Renal cortical epithelial cell (primary cell): Measurements from ENCODE around the gene C11orf86. TPM values are rescaled to one million over a fixed set of nuclear protein-coding genes. Genes with fewer than 3 reads are reported as not detected.
"Not testable (repeated sequence)": the region's sequence is repeated elsewhere in the genome, so short reads cannot be mapped to it uniquely, and the experiment has no call there.

ENCODE experiments used
- DNase-seq: peaks from one replicate; pipeline ENCODE4 v3.0.0-alpha.2; 2011; ENCODE audit warnings: low read depth
- total RNA-seq: library from RNA; depleted of rRNA; stranded (reverse); fragments of >200 nt; gene quantifications from 2 replicates; pipeline ENCODE4 v1.2.3, GENCODE V29; 2014

The C11orf86 gene
- total RNA-seq, 1 donor from 2014 or later: not detected

DNA sequence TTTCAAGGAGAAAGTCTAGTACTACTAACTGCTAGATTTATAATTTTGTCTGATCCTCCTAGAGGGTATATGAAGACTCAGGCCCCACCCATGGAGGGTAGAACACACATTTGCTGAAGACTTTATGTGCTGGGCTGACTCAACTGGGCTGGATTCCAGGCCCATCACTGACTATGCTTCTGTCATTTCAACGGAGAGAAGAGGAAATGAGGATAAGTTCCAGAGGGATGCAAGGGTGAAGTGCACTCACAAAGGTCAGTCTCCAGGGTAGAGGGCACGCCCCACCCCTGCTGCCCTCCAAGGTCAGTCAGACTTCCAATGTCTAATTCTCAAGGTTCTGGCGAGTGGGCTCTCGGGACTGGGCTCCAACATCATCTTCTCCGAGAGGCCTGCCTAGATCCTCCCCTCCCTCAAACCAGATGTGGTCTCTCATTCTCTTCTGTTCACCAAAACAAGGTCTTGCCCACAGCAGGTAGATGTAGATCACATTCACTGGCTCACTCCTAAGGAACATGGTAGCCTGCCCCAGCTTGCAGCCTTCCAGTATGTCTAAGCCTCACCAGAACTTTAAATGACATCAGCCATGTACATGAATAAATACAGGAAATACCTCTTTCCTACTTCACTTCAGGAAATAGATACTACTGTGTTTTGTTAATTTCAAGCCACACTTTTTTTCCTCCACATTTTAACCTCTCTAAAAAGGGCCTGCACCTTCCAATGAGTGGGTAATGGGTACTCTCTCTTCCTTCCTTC is 7.3 kb upstream of the C11orf86 start:
- peak; percentile 44 for DNase-seq

DNA sequence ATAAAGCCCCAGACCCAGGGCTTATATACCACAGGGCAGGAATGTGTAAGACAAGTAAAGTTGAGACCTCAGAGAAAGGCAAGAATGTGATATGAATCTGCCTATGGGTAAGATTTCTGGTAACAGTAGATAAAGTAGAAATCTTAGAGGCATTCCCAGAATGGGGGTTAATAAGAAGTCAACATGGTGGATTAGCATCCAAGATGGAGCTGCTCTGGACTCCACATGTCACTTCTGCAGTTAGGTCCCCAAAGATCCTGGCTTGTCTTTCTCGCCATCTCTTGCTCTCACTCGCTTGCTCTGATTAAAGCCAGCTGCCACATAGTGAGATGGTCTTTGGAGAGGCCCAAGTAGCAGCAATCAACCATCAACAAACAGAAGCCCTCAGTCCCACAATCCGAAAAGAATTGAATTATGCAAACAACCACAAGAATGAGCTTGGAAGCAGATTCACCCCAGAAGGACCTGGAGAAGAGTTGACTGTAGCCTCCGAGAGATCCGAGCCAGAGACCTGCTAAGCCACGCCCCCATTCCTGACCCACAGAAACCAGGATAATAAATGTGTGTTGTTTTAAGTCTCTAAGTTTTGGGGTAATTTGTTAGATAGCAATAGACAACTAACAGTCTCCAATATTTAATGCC is 5.4 kb upstream of the C11orf86 start:
- peak; percentile 70 for DNase-seq

DNA sequence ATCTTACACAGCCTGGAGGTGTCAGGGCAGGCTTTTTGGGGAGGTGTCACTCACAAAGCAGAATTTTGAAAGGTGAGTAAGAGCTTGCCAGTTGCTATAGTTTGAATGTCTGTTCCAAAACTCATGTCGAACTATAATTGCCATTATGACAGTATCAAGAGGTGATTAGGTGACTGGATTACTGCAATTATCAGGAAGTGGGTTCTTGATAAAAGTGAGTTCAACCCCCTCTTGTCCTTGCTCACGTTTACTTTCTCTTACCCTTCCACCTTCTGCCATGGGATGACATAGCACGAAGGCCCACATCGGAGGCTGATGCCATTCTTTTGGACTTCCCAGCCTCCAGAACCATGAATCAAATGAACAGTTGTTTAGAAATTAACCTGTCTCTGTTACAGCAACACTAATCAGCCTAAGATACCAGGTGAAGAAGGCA is 4.7 kb upstream of the C11orf86 start:
- no peak for DNase-seq

DNA sequence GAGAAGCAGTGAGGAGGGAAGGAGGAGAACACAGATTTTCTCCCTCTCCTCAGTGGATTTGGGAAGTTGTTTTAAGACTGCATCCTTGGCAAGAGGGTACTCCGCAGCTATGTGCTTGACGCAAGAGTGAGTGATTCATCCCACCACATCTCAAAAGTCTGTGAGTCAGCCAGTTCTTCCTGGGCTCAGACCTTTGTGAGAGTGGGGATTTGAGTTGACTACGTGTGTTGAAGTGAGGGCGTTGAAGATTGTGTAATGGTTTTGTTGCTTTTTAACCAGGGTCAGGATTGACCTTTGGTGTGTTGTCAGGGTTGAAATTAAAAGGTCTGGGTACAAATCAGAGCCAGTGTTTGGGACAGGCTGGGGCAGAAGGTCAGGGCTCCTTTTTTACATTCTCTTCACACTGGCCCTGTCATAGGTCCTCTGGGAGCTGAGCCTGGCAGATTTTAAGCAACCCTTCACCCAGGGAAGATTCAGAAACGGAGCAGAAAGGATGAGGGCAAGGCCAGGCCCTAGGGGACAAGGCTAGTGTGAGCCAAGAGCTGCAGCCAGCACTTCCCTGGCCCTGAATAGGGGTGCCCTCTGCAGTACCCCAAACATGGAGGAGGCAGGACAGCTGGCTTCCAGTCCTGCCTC is 4.2 kb upstream of the C11orf86 start:
- peak; percentile 100 for DNase-seq

DNA sequence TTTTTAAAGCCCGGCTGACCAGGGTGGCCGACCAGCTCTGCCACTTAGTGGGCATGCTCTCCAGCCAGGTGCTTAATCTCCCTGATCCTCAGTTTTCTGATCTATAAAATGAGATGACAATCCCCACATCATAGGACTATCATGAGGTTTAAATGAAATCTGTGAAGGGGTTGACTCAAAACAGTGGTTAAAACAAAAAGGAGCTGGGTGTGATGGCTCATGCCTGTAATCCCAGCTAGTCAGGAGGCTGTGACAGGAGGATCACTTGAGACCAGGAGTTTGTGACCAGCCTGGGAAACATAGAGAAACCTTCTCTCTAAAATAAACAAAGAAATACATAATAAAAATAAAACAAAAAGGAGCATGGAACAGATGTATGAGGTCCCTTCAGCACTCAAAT is 3.6 kb upstream of the C11orf86 start:
- DNase-seq: no peak

DNA sequence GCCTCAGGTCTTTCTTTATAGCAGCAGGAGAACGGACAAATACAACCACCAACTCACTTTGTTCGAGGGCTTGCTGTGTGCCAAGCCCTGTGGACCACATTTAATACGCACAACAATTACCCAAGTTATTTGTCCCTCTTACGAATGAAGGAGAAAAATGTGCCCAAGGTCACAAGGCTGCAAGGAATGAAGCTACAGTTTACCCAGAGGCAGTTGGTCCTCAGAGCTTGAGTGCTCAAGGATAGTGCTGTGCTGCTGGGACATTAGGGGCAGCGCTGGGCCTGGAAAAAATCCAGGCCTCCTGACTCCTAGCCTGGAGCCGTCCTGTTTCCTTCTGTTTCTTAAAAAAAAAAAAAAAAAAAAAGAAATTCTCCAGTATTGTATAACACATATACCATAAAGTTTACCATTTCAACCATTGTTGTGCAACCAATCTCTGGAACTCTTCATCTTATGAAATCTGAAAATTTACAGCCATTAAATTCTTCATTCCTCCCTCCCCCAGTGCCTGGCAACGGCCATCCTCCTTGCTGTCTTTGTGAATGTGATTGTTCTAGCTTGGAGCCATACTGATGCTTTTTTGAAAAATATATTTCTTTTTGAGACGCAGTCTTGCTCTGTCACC is 1.0 kb upstream of the C11orf86 start:
- no peak for DNase-seq

DNA sequence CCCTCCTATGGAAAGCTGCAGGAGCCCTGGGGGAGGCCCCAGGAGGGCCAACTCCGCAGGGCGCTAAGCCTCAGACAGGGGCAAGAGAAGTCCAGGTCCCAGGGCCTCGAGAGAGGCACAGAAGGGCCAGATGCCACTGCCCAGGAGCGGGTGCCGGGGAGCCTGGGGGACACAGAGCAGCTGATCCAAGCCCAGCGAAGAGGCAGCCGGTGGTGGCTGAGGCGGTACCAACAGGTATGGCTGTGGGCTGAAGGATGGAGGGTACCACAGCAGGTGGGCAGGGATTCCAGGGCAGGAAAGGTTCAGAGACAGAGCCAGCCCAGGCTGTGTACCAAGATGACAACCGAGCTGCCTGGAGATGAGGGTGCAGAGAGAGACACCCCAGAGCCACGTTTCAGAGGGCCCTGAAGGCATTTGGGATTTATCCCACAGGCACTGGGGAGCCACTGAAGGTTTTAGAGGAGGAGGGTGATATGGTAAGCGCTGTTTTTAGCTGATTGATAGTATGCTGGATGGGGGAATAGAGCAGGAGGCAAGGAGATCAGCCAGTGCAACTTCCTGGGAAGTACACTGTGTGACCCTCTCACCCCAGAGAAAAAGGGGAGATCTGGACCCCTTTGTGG is 412 bp downstream of the C11orf86 start:
- no peak for DNase-seq

DNA sequence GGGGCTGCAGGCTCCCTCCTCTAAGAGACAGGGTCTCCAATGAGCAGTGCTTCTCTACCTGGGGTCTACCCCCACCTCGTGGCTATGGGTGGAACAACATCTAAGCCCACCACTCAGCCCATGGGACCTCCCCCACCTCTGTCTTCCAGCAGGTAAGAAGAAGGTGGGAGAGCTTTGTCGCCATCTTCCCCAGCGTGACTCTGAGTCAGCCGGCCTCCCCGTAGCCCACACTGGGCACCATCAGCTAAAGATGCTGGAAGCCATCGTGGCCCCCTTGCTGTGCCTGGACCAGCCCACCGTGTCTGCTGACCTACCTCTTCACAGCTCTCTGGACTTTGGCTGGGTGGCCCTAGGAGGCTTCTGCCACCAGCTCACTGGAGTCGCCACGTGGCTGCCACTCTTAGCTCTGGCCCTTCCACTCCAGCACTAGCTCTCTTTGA is 944 bp downstream of the C11orf86 start:
- no peak for DNase-seq

DNA sequence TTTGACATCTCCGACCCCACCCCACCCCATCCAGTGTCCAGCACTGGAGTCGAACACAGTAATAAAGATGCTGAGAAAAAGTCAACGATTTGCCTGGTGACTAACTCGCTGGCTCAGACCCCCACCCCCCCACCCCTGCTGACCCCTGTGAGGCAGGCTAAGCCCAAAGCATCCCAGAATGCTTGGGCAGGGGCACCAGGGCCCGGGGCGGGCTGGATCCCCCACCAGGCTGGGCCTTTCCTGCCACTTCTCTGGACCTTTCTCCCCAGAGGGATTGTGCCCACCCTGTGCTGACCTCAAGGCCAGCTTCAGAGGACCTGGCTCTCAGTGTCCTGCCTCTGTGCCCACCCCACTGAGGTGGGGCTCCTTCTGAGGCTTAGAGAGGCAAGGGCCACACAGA is 1.8 kb downstream of the C11orf86 start:
- DNase-seq: no peak

DNA sequence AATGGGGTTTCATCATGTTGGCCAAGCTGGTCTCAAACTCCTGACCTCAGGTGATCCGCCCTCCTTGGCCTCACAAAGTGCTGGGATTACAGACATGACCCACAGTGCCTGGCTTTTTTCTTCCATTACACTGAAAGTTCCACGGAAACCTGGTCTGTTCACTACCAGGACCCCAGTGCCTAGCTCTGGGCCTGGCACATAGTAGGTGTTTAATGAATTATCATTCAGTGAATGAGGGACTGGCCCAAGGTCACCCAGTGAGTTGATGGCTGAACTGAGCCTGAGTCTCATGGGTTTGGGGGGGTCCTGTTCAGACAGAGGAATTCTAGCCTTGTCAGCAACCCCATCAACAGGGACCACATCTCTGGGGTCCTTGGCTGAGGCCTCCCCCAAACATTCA is 3.1 kb downstream of the C11orf86 start:
- no peak for DNase-seq

DNA sequence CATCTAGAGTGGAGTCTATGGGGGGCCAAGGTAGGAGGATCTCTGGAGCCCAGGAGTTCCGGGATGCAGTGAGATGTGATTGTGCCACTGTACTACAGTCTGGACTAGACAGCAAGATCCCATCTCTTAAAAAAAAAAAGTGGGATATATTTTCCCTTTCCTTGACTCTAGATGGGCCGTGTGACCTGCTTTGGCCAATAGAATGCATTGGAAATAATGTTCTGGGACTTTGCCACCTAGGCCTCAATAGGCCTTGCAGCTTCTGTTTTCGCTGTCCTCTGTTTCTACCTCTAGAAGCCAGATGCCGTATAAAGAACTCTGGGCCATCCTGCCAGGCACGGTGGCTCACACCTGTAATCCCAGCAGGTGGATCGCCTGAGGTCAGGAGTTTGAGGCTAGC is 3.6 kb downstream of the C11orf86 start:
- DNase-seq: no peak

DNA sequence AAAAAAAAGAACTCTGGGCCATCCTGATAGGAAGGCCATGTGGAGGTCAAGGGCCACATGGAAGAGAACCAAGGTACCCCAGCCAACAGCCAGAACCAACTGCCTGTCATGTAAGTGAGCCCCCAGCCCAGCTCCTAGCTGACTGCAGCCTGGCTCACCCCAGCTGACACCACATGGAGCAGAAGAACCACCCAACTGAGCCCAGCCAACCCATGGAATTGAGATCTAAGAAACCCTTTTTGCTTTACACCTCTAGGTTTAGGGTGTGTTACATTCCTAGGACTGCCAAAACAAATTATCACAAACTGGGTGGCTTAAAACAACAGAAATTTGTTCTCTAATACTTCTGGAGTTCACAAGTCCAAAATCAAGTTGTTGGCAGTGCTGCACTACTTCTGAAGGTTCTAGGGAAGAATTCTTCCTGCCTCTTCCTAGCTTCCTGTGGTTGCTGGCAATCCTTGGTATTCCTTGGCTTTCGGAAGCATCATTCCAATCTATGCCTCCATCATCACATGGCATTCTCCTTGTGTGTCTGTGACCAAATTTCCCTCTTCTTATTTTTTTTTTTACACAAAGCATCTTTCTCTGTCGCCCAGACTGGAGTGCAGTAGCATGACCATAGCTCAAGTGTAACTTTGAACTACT is 4.4 kb downstream of the C11orf86 start:
- DNase-seq: no peak

DNA sequence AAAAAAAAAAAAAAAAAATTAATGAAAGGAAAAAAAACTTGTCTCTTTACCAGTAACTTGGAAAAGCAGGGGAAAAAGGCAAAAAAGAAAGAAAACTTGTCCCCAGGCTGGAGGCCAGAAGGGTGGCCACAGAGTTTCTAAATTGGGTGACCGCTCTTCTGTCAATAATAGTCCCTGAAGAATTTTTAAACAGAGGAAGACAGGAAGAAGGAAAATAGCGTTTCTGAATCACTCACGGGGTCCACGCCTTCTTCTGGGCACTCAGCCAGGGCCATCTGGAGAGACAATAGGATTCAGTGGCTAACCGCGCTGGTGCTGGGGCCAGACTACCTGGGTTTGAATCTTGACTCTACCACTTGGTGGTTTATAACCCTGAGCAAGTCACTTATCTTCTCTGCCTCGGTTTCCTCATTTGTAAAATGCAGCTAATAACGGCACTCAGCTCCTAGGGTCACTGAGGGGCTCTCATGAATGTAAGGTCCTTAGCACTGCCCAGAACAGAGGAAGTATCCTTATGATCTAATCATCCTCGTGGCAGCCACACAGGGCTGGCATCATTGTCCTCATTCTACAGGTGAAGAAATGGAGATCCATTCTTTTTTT is 7.0 kb downstream of the C11orf86 start:
- peak; percentile 90 for DNase-seq

DNA sequence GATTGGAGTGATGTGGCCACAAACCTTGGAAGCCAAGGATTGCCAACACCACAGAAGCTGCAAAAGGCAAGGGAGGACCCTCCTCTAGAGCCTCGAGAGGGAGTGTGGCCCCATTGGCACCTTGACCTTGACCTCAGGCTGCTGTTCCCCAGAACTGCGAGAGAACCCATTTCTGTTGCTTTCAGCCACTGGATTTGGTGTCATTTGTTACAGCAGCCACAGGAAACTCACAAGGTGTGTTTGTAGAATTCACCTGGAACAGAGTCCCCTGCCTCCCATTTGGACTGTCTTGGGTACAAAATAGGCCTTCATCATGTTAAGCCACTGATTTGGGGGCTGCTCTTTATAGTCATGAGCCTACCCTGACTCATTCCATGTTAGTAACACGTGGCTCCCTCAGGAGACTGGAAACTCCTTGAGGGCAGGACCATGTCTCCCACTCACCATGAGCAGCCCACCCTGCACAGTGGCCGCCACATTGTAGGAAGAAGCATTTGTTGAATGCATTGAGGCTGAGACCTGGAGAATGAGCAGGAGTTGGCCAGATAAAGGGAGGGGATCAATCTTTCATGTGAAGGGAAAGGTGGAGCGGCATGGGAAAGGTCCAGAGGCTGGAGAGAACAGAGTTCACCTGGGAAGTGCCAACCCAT is 8.3 kb downstream of the C11orf86 start:
- DNase-seq: no peak

DNA sequence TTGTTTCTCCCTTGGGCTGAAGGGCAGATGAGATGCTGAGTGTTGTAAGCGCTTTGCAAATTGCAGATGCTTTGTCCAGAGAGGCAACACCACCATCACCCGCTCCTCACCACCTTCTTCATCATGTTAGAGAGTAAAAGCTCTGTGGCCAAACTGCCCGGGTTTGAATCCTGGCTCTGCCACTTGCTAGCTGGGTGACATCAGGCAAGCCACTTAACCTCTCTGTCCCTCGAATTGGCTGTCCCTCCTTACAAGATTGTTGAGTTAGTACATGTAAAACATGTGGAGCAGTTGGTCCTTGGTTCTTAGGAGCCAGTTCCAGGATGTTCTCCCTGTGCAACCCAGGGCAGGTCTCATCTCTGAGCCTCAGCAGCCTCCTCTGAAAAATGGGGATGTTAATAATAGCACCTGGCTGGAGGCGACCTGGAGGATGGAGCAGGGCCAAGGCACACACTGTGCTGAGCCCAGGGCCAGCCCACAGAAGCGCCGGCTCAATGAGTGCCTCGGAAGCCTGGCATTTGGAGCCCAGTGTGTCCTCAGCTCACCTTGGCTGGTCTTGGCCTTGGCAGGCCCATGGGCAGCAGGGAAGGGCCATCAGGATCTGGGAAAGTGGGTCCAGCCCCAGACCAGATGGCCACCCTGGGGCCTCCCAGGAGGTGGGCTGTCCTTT is 10.5 kb downstream of the C11orf86 start:
- no peak for DNase-seq

DNA sequence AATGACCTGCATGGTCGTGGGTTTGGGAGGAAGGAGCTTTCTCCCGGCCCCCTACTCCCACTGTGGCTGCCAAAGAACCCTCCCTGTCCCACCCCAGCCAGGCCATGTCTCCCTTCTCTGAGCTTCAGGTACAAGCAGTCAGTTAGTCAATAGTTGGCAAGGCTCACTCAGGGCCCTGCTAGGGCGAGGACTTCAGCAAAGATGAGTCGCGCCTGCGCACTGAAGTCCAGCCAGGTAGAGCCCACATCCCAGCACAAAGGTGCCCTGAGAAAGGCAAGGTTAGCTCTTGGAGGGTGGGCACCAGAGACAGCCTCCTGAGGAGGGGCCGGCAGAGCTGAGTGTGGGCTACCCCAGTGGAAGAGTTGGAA is 11.1 kb downstream of the C11orf86 start:
- no peak for DNase-seq

DNA sequence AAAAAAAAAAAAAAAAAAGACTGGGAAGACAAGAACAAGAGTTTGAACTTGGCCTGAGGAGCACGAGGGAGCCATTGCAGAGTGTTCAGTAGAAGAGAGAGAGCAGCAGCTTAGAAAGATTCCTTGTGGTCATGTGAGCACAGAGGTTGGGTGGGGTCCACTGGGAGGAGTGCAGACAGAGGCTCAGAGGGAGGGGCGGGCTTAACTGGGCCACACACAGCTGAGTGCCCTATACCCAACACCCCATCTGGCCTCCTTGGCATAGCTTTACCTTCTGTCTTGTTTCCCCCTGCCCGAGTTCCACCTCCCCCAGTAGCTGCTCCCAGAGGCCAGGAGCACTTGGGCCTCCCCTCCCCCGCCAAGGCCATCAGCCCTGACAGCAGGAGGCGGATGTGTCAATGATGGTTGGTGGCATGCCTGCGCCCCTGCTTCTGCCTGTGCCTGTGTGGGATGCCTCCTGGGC is 12.1 kb downstream of the C11orf86 start:
- no peak for DNase-seq

DNA sequence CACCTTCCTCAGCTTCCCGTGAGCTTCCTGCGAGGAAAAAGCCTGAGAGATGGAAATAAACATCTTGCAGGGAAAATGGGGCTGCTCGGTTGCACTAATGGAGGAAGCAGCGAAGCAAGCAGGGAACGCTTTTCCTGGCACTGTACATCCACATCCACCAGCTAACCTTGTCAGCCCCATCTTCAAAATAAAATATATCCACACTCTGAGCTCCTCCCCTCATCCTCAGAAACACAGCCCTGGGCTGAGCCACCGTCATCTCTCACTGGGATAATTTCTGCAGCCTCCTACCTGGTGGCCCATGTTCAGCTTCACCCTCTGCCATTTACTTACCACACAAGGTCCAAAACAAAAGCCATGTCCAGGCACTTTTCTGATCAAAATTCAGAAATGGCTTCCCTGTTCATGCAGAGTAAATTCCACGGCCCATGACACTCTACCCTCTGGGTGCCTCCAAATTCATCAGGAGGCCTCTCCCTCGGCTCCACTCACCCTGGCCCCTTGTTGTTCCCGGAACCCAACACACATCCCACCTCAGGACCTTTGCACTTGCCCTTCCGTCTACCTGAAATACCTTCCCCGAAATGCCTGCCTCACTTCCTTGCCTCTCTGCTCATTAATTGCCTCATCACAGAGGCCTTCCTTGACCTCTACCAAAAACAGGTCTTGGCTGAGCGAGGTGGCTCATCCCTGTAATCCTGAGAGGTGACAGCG is 13.0 kb downstream of the C11orf86 start:
- DNase-seq: no peak

DNA sequence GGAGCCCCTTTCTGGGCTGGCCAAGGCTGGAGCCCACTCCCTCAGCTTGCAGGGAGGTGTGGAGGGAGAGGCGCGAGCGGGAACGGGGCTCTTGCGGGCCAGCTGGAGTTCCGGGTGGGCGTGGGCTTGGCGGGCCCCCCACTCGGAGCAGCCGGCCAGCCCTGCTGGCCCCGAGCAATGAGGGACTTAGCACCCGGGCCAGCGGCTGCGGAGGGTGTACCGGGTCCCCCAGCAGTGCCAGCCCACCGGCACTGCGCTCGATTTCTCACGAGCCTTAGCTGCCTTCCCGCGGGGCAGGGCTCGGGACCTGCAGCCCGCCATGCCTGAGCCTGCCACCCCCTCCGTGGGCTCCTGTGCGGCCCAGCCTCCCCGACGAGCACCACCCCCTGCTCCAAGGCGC is 13.6 kb downstream of the C11orf86 start:
- not testable (repeated sequence) for DNase-seq
